Measurements from ENCODE around the gene ZIM2. TPM values are rescaled to one million over a fixed set of nuclear protein-coding genes. Genes with fewer than 3 reads are reported as not detected.
"Not testable (repeated sequence)": the region's sequence is repeated elsewhere in the genome, so short reads cannot be mapped to it uniquely, and the experiment has no call there.

The ZIM2 gene
- total and polyA plus RNA-seq, 12 donors: 0.24 to 28.1 (median 4.6) TPM

GRCh38 chr19:56864443-56865125 lies 24.1 kb upstream of the ZIM2 start:
- DNase-seq: no peak
- Histone ChIP-seq H3K4me1 (replicated peaks in 1 of 2) (no peaks in the 10 kb centered on the region), H3K27me3 (no peaks in the 10 kb centered on the region), H3K36me3 (replicated peaks in 1 of 2) (no peaks in the 10 kb centered on the region), H3K4me3 (no peak overlapping the region), H3K9me3 (replicated peaks in 1 of 3) (no peaks in the 10 kb centered on the region), H3K27ac (no peak overlapping the region)
- intact Hi-C loops (cut with DNase I): no loop called here
- WGBS, 4 donors: 66 to 78% (median 74%) methylated on average over 34 to 50 of the region's 50 CpGs
- TF ChIP-seq, protein P1, sequence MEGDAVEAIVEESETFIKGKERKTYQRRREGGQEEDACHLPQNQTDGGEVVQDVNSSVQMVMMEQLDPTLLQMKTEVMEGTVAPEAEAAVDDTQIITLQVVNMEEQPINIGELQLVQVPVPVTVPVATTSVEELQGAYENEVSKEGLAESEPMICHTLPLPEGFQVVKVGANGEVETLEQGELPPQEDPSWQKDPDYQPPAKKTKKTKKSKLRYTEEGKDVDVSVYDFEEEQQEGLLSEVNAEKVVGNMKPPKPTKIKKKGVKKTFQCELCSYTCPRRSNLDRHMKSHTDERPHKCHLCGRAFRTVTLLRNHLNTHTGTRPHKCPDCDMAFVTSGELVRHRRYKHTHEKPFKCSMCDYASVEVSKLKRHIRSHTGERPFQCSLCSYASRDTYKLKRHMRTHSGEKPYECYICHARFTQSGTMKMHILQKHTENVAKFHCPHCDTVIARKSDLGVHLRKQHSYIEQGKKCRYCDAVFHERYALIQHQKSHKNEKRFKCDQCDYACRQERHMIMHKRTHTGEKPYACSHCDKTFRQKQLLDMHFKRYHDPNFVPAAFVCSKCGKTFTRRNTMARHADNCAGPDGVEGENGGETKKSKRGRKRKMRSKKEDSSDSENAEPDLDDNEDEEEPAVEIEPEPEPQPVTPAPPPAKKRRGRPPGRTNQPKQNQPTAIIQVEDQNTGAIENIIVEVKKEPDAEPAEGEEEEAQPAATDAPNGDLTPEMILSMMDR (IDR thresholded peaks at IDR 0.05): no peak
- no peak for TF ChIP-seq POLR2A (IDR thresholded peaks at IDR 0.05)

- Histone ChIP-seq H3K4me3 (no peak overlapping the region), H3K27me3 (no peaks in the 10 kb centered on the region), H3K9me3 (replicated peaks in 1 of 3) (no peaks in the 10 kb centered on the region), H3K27ac (no peak overlapping the region), H3K4me1 (replicated peaks in 1 of 2) (no peaks in the 10 kb centered on the region), H3K36me3 (replicated peaks in 1 of 2) (no peaks in the 10 kb centered on the region)
- DNase-seq: no peak
- 83 to 89% (median 87%) methylated on average over 4 of the region's 4 CpGs for WGBS, 4 donors
- intact Hi-C loops (cut with DNase I): no loop called here
- TF ChIP-seq, protein P1 (IDR thresholded peaks at IDR 0.05): no peak
Observed at GRCh38 chr19:56862741-56863140, 22.2 kb upstream of the ZIM2 start.

- H3K36me3 ChIP-seq (replicated peaks in 1 of 2); DNase-seq; H3K4me3 ChIP-seq; intact Hi-C loops (cut with DNase I); H3K9me3 ChIP-seq (replicated peaks in 1 of 3); H3K27ac ChIP-seq; H3K27me3 ChIP-seq; H3K4me1 ChIP-seq (replicated peaks in 1 of 2): not testable (repeated sequence)
- WGBS, 4 donors: 82 to 87% (median 83%) methylated on average over 10 of the region's 10 CpGs
Observed at GRCh38 chr19:56860409-56860808, 19.9 kb upstream of the ZIM2 start.

- intact Hi-C loops (cut with DNase I): no loop called here
- no peak for DNase-seq
- Histone ChIP-seq H3K27me3 (no peaks in the 10 kb centered on the region), H3K27ac (no peak overlapping the region), H3K9me3 (replicated peaks in 1 of 3) (no peaks in the 10 kb centered on the region), H3K4me1 (replicated peaks in 1 of 2) (no peaks in the 10 kb centered on the region), H3K36me3 (replicated peaks in 1 of 2) (no peaks in the 10 kb centered on the region), H3K4me3 (no peak overlapping the region)
- WGBS, 4 donors: 87 to 93% (median 90%) methylated on average over 4 of the region's 4 CpGs
- TF ChIP-seq, protein P1 (IDR thresholded peaks at IDR 0.05): no peak
- TF ChIP-seq POLR2A (IDR thresholded peaks at IDR 0.05): no peak
Observed at GRCh38 chr19:56858026-56858425, 17.5 kb upstream of the ZIM2 start.

GRCh38 chr19:56856822-56857221 lies 16.3 kb upstream of the ZIM2 start:
- Histone ChIP-seq H3K4me3 (no peak overlapping the region), H3K9me3 (replicated peaks in 1 of 3) (no peaks in the 10 kb centered on the region), H3K27me3 (no peaks in the 10 kb centered on the region), H3K36me3 (replicated peaks in 1 of 2) (no peaks in the 10 kb centered on the region), H3K27ac (no peak overlapping the region), H3K4me1 (replicated peaks in 1 of 2) (no peaks in the 10 kb centered on the region)
- DNase-seq: no peak
- TF ChIP-seq POLR2A (IDR thresholded peaks at IDR 0.05): no peak
- TF ChIP-seq, protein P1 (IDR thresholded peaks at IDR 0.05): no peak
- intact Hi-C loops (cut with DNase I): no loop called here
- WGBS, 4 donors: 81 to 87% (median 86%) methylated on average over 3 of the region's 3 CpGs

DNA sequence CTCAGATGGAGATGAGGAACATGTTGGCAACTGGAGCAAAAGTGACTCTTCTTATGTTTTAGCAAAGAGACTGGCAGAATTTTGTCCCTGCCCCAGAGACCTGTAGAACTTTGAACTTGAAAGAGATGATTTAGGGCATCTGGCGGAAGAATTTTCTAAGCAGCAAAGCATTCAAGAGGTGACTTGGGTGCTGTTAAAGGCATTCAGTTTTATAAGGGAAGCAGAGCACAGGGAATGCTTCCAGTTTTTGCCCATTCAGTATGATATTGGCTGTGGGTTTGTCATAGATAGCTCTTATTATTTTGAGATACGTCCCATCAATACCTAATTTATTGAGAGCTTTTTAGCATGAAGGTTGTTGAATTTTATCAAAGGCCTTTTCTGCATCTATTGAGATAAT lies 11.8 kb upstream of the ZIM2 start:
- intact Hi-C loops (cut with DNase I); DNase-seq; H3K36me3 ChIP-seq (replicated peaks in 1 of 2); H3K27me3 ChIP-seq; H3K4me3 ChIP-seq; H3K9me3 ChIP-seq (replicated peaks in 1 of 3); H3K4me1 ChIP-seq (replicated peaks in 1 of 2); H3K27ac ChIP-seq: not testable (repeated sequence)
- WGBS, 4 donors: 88 to 94% (median 93%) methylated on average over 2 of the region's 2 CpGs

All from adrenal gland (tissue), 12 donors.